GM12878 (cell line): ENCODE results near the gene GINS2. TPM values are rescaled to one million over a fixed set of nuclear protein-coding genes. Genes with fewer than 3 reads are reported as not detected.

Experiments
- BCL11A ChIP-seq: IDR thresholded peaks from 2 replicates; pipeline ENCODE4 v1.6.1; 2011; ENCODE audit warnings: low read depth, low read length
- BHLHE40 ChIP-seq, 2 experiments: fragments of 450-650 bp in 1 of 2; IDR thresholded peaks; 2 replicates each; pipeline ENCODE4 v1.6.1; 2011 to 2017; ENCODE audit warnings: low read depth in 2 of 2, borderline replicate concordance in 1 of 2, improper control_type of control experiment in 1 of 2, low read length in 1 of 2, mild to moderate bottlenecking in 1 of 2
- CBFB ChIP-seq: IDR thresholded peaks from 2 replicates; pipeline ENCODE4 v1.6.1; 2016; ENCODE audit warnings: antibody characterized with exemption, low read depth
- CREB1 ChIP-seq: IDR thresholded peaks from 2 replicates; pipeline ENCODE4 v1.6.1; 2012; ENCODE audit warnings: low read depth, mild to moderate bottlenecking, inconsistent platforms
- CREM ChIP-seq: IDR thresholded peaks from 2 replicates; pipeline ENCODE4 v1.6.1; 2014; ENCODE audit warnings: antibody characterized with exemption, low read depth
- FOXK2 ChIP-seq: fragments of 450-650 bp; IDR thresholded peaks from 2 replicates; pipeline ENCODE4 v1.6.1; 2017; ENCODE audit warnings: mild to moderate bottlenecking, moderate library complexity
- GABPA ChIP-seq: IDR thresholded peaks from 2 replicates; pipeline ENCODE4 v1.6.1; 2014; ENCODE audit warnings: antibody characterized with exemption, low read depth, mild to moderate bottlenecking, inconsistent platforms
- HDGF ChIP-seq: fragments of 450-650 bp; IDR thresholded peaks from 2 replicates; pipeline ENCODE4 v1.6.1; 2016; ENCODE audit warnings: antibody characterized with exemption
- IKZF2 ChIP-seq, 2 experiments: fragments of 450-650 bp; IDR thresholded peaks; 2 replicates each; pipeline ENCODE4 v1.6.1; 2017; ENCODE audit warnings: mild to moderate bottlenecking in 2 of 2, moderate library complexity in 2 of 2
- LARP7 ChIP-seq: fragments of 450-650 bp; IDR thresholded peaks from 2 replicates; pipeline ENCODE4 v1.6.1; 2017; ENCODE audit warnings: mild to moderate bottlenecking
- NFYA ChIP-seq: IDR thresholded peaks from 2 replicates; pipeline ENCODE4 v1.6.1; 2011; ENCODE audit warnings: low read depth, mild to moderate bottlenecking, low read length, improper control_type of control experiment, borderline replicate concordance
- POLR2AphosphoS5 ChIP-seq: IDR thresholded peaks from 2 replicates; pipeline ENCODE4 v1.6.1; 2011; ENCODE audit warnings: mild to moderate bottlenecking, low read length, inconsistent platforms
- RCOR1 ChIP-seq: conservative IDR thresholded peaks from 2 replicates; pipeline ENCODE4 v1.6.1; 2012; ENCODE audit warnings: low read depth, low read length, improper control_type of control experiment
- RELA ChIP-seq: fragments of 450-650 bp; IDR thresholded peaks from 2 replicates; pipeline ENCODE4 v1.8.0; 2014; ENCODE audit warnings: borderline replicate concordance; ENCODE audit not compliant: partially characterized antibody
- RUNX3 ChIP-seq: IDR thresholded peaks from 2 replicates; pipeline ENCODE4 v1.6.1; 2012; ENCODE audit warnings: low read length, inconsistent platforms
- SUPT20H ChIP-seq: IDR thresholded peaks from 2 replicates; pipeline ENCODE4 v1.6.1; 2011; ENCODE audit warnings: low read depth, mild to moderate bottlenecking, low read length, moderate library complexity, borderline replicate concordance; ENCODE audit not compliant: control insufficient read depth
- TCF3 ChIP-seq: IDR thresholded peaks from 2 replicates; pipeline ENCODE4 v1.6.1; 2012; ENCODE audit warnings: low read depth, mild to moderate bottlenecking, low read length, borderline replicate concordance; ENCODE audit not compliant: insufficient read depth
- polyA plus RNA-seq, 11 experiments: library from polyadenylated mRNA; depleted of rRNA in 4 of 11; unstranded in 6 of 11; stranded (reverse) in 5 of 11; fragments of >200 nt; fragmentation: Nextera tagmentation in 4 of 11; fragmentation: Illumina TruSeq in 1 of 11; extraction: Ambion mirVana in 4 of 11; extraction: Trizol in 1 of 11; gene quantifications; 1 replicate in 1 of 11; 2 replicates in 10 of 11; pipeline versions ENCODE4 v1.2.1 to v1.2.3, GENCODE V29; 2011 to 2016; ENCODE audit warnings: inconsistent platforms in 2 of 11, missing spikeins in 2 of 11, low read depth in 1 of 11
- total RNA-seq, 4 experiments: library from RNA; depleted of rRNA in 3 of 4; stranded (reverse); fragments of >200 nt in 3 of 4; fragmentation: Illumina TruSeq in 1 of 4; extraction: Trizol in 1 of 4; gene quantifications; 2 replicates each; pipeline versions ENCODE4 v1.2.1 to v1.2.3, GENCODE V29; 2013 to 2021
- TF ChIP-seq, protein P1 (sequence below): IDR thresholded peaks from 2 replicates; pipeline ENCODE4 v1.6.1; 2012; ENCODE audit warnings: improper control_type of control experiment, low read depth, low read length; ENCODE audit not compliant: insufficient replicate concordance
- TF ChIP-seq, protein P2 (sequence below): IDR thresholded peaks from 2 replicates; pipeline ENCODE4 v1.6.1; 2011; ENCODE audit warnings: low read depth, low read length, improper control_type of control experiment, borderline replicate concordance
- TF ChIP-seq, protein P3 (sequence below): IDR thresholded peaks from 2 replicates; pipeline ENCODE4 v1.6.1; 2012; ENCODE audit warnings: mild to moderate bottlenecking, low read depth, low read length
- TF ChIP-seq, protein P4 (sequence below): fragments of 450-650 bp; IDR thresholded peaks from 2 replicates; pipeline ENCODE4 v1.6.1; 2017; ENCODE audit warnings: mild to moderate bottlenecking

Gene GINS2
- total and polyA plus RNA-seq, 10 of the 15 experiments (the other 5 are each of a cell fraction or from before 2014, with no cell fraction given) = 42.7 to 90.8 (median 57.0) TPM

DNA sequence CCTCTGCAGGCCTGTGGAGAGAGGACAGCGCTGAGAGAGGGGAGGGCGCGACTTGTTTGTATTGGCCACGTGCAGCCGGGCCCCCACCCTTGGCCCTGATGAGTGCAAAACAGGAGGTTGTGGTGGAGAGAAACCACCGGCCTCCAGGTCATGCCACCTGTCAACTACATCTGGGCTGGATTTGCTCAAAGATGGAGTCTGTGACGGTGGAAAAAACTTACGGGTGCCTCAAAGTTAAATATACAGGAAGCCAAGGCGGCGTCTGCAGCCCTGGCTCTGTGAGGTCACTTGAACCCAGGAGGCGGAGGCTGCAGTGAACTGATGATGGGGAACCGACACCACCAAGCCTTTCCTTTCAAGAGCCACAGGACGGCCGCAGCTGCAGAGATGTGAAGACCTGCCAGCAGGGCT lies 46.5 kb upstream of the GINS2 start (continued):
- TF ChIP-seq, protein P1, sequence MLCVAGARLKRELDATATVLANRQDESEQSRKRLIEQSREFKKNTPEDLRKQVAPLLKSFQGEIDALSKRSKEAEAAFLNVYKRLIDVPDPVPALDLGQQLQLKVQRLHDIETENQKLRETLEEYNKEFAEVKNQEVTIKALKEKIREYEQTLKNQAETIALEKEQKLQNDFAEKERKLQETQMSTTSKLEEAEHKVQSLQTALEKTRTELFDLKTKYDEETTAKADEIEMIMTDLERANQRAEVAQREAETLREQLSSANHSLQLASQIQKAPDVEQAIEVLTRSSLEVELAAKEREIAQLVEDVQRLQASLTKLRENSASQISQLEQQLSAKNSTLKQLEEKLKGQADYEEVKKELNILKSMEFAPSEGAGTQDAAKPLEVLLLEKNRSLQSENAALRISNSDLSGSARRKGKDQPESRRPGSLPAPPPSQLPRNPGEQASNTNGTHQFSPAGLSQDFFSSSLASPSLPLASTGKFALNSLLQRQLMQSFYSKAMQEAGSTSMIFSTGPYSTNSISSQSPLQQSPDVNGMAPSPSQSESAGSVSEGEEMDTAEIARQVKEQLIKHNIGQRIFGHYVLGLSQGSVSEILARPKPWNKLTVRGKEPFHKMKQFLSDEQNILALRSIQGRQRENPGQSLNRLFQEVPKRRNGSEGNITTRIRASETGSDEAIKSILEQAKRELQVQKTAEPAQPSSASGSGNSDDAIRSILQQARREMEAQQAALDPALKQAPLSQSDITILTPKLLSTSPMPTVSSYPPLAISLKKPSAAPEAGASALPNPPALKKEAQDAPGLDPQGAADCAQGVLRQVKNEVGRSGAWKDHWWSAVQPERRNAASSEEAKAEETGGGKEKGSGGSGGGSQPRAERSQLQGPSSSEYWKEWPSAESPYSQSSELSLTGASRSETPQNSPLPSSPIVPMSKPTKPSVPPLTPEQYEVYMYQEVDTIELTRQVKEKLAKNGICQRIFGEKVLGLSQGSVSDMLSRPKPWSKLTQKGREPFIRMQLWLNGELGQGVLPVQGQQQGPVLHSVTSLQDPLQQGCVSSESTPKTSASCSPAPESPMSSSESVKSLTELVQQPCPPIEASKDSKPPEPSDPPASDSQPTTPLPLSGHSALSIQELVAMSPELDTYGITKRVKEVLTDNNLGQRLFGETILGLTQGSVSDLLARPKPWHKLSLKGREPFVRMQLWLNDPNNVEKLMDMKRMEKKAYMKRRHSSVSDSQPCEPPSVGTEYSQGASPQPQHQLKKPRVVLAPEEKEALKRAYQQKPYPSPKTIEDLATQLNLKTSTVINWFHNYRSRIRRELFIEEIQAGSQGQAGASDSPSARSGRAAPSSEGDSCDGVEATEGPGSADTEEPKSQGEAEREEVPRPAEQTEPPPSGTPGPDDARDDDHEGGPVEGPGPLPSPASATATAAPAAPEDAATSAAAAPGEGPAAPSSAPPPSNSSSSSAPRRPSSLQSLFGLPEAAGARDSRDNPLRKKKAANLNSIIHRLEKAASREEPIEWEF = no peak
- TF ChIP-seq, protein P2, sequence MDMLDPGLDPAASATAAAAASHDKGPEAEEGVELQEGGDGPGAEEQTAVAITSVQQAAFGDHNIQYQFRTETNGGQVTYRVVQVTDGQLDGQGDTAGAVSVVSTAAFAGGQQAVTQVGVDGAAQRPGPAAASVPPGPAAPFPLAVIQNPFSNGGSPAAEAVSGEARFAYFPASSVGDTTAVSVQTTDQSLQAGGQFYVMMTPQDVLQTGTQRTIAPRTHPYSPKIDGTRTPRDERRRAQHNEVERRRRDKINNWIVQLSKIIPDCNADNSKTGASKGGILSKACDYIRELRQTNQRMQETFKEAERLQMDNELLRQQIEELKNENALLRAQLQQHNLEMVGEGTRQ = no peak
- TF ChIP-seq RUNX3 = peak; percentile 82
- no peak for TF ChIP-seq SUPT20H
- TF ChIP-seq CBFB = peak; percentile 43; the same call in 1 of the 2 replicates
- TF ChIP-seq RELA = no peak
- TF ChIP-seq BHLHE40 (IDR thresholded peaks at IDR 0.05; ENCODE audit: borderline replicate concordance in 1 of 2, low read depth in 2 of 2, low read length in 1 of 2) = peak; percentile 59 to 73
- no peak for TF ChIP-seq NFYA
- no peak for TF ChIP-seq GABPA
- TF ChIP-seq TCF3 = 0 out of 2 replicates have a peak, but pooled peaks have one; percentile 32
- 0 out of 2 replicates have a peak, but pooled peaks have one; percentile 51 for TF ChIP-seq CREB1
- no peak for TF ChIP-seq RCOR1
- TF ChIP-seq BCL11A = no peak
- TF ChIP-seq FOXK2 = no peak
- TF ChIP-seq HDGF = no peak
- TF ChIP-seq POLR2AphosphoS5 = no peak
- TF ChIP-seq, protein P3, sequence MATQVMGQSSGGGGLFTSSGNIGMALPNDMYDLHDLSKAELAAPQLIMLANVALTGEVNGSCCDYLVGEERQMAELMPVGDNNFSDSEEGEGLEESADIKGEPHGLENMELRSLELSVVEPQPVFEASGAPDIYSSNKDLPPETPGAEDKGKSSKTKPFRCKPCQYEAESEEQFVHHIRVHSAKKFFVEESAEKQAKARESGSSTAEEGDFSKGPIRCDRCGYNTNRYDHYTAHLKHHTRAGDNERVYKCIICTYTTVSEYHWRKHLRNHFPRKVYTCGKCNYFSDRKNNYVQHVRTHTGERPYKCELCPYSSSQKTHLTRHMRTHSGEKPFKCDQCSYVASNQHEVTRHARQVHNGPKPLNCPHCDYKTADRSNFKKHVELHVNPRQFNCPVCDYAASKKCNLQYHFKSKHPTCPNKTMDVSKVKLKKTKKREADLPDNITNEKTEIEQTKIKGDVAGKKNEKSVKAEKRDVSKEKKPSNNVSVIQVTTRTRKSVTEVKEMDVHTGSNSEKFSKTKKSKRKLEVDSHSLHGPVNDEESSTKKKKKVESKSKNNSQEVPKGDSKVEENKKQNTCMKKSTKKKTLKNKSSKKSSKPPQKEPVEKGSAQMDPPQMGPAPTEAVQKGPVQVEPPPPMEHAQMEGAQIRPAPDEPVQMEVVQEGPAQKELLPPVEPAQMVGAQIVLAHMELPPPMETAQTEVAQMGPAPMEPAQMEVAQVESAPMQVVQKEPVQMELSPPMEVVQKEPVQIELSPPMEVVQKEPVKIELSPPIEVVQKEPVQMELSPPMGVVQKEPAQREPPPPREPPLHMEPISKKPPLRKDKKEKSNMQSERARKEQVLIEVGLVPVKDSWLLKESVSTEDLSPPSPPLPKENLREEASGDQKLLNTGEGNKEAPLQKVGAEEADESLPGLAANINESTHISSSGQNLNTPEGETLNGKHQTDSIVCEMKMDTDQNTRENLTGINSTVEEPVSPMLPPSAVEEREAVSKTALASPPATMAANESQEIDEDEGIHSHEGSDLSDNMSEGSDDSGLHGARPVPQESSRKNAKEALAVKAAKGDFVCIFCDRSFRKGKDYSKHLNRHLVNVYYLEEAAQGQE = no peak
- TF ChIP-seq LARP7 = no peak
- TF ChIP-seq IKZF2 (IDR thresholded peaks at IDR 0.05) = no peak
- TF ChIP-seq, protein P4, sequence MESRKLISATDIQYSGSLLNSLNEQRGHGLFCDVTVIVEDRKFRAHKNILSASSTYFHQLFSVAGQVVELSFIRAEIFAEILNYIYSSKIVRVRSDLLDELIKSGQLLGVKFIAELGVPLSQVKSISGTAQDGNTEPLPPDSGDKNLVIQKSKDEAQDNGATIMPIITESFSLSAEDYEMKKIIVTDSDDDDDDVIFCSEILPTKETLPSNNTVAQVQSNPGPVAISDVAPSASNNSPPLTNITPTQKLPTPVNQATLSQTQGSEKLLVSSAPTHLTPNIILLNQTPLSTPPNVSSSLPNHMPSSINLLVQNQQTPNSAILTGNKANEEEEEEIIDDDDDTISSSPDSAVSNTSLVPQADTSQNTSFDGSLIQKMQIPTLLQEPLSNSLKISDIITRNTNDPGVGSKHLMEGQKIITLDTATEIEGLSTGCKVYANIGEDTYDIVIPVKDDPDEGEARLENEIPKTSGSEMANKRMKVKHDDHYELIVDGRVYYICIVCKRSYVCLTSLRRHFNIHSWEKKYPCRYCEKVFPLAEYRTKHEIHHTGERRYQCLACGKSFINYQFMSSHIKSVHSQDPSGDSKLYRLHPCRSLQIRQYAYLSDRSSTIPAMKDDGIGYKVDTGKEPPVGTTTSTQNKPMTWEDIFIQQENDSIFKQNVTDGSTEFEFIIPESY = no peak
- TF ChIP-seq CREM = 0 out of 2 replicates have a peak, but pooled peaks have one; percentile 38
